PC-9 (cell line): ENCODE measurements around the gene CNTNAP2. TPM values are rescaled to one million over a fixed set of nuclear protein-coding genes. Genes with fewer than 3 reads are reported as not detected.
A peak's percentile ranks its signal among the peaks of the same experiment; 100 is the strongest.

Source experiments
- BruUV-seq: library from RNA; stranded (reverse); fragments of 400-500 nt; replicated peaks from 2 replicates; lab custom pipeline; 2021; lab: Mats Ljungman, UMichigan
- CTCF ChIA-PET: fragments of 300-600 bp; sonication (Branson Sonifier 250); formaldehyde crosslinking; loops from one replicate; lab custom pipeline; 2022; ENCODE audit warnings: antibody characterized with exemption; lab: Charles Lee
- POLR2A ChIA-PET: fragments of 300-600 bp; sonication (Branson Sonifier 250); formaldehyde crosslinking; loops from one replicate; lab custom pipeline; 2022; ENCODE audit warnings: antibody characterized with exemption; ENCODE audit not compliant: unreplicated experiment; lab: Charles Lee
- DNase-seq, 2 experiments: peaks; one replicate each; pipeline versions ENCODE4 v3.0.0 to v3.0.0-alpha.2; 2015 to 2022; ENCODE audit warnings: mixed read lengths in 1 of 2
- H2AFZ ChIP-seq: fragments of 200-600 bp; sonication (generic); 2 replicates; pipeline ENCODE4 v1.8.1; 2017; ENCODE audit warnings: antibody characterized with exemption
- H3F3A ChIP-seq: fragments of 200-600 bp; sonication (generic); 2 replicates; pipeline ENCODE4 v1.8.1; 2017; ENCODE audit warnings: antibody characterized with exemption, mild to moderate bottlenecking, low read depth; ENCODE audit not compliant: insufficient read depth
- H3K27ac ChIP-seq: fragments of 200-600 bp; sonication (generic); 2 replicates; pipeline ENCODE4 v1.6.1; 2016; ENCODE audit warnings: mixed run types
- H3K27me3 ChIP-seq: fragments of 200-600 bp; sonication (generic); 2 replicates; pipeline ENCODE4 v1.6.1; 2016; ENCODE audit warnings: low read depth, mixed run types; ENCODE audit not compliant: insufficient read depth
- H3K36me3 ChIP-seq: fragments of 200-600 bp; sonication (generic); 2 replicates; pipeline ENCODE4 v1.6.1; 2016; ENCODE audit warnings: low read depth, mixed run types
- H3K4me1 ChIP-seq: fragments of 200-600 bp; sonication (generic); replicated peaks from 2 replicates; pipeline ENCODE4 v1.6.1; 2016; ENCODE audit warnings: mixed run types; ENCODE audit not compliant: insufficient read depth
- H3K4me2 ChIP-seq: fragments of 200-600 bp; sonication (generic); 2 replicates; pipeline ENCODE4 v1.6.1; 2017; ENCODE audit warnings: mixed run types
- H3K4me3 ChIP-seq: fragments of 200-600 bp; sonication (generic); 2 replicates; pipeline ENCODE4 v1.6.1; 2016; ENCODE audit warnings: mixed run types
- H3K79me2 ChIP-seq: fragments of 200-600 bp; sonication (generic); 2 replicates; pipeline ENCODE4 v1.6.1; 2017; ENCODE audit warnings: low read depth, mixed run types
- H3K9me2 ChIP-seq: fragments of 200-600 bp; sonication (generic); 2 replicates; pipeline ENCODE4 v1.8.1; 2017; ENCODE audit warnings: mild to moderate bottlenecking; ENCODE audit not compliant: insufficient read depth
- H3K9me3 ChIP-seq: fragments of 200-600 bp; sonication (generic); 2 replicates; pipeline ENCODE4 v1.8.1; 2016; ENCODE audit warnings: low read depth; ENCODE audit not compliant: insufficient read depth
- H4K20me1 ChIP-seq: fragments of 200-600 bp; sonication (generic); 2 replicates; pipeline ENCODE4 v1.8.1; 2017; ENCODE audit not compliant: insufficient read depth
- CTCF ChIP-seq: fragments of 200-600 bp; sonication (generic); conservative IDR thresholded peaks from 2 replicates; pipeline ENCODE4 v1.6.1; 2017; ENCODE audit warnings: mixed run types, antibody characterized with exemption, mild to moderate bottlenecking, moderate library complexity
- EZH2 ChIP-seq: fragments of 200-600 bp; sonication (generic); IDR thresholded peaks from 2 replicates; pipeline ENCODE4 v1.8.0; 2017; ENCODE audit warnings: antibody characterized with exemption, low read depth
- intact Hi-C: fragments of 100-400 bp; cut with micrococcal nuclease; formaldehyde crosslinking; loops from one replicate; pipeline ENCODE4 v1.10.0; 2022; ENCODE audit not compliant: unreplicated experiment
- total RNA-seq: library from RNA; stranded (reverse); gene quantifications from 2 replicates; pipeline ENCODE4 v1.2.3, GENCODE V29; 2021

CNTNAP2 gene
- total RNA-seq, 1 experiment from 2014 or later: not detected

GRCh38 chr7:147193476-147193875, 1076.9 kb downstream of the CNTNAP2 start:
- Histone ChIP-seq H3F3A (no peaks in the 10 kb centered on the region; the same call in 1 of the 2 replicates), H4K20me1 (no peaks in the 10 kb centered on the region), H3K9me2 (no peaks in the 10 kb centered on the region; the same call in 1 of the 2 replicates), H3K27ac (no peak overlapping the region), H3K79me2 (no peaks in the 10 kb centered on the region), H2AFZ (no peak overlapping the region), H3K27me3 (no peaks in the 10 kb centered on the region), H3K36me3 (no peaks in the 10 kb centered on the region), H3K4me3 (no peak overlapping the region), H3K4me1 (0 out of 2 replicates have a peak, but pooled peaks cover 6% of the 10 kb centered on the region), H3K9me3 (no peaks in the 10 kb centered on the region; the same call in 1 of the 2 replicates), H3K4me2 (no peak overlapping the region)
- no peak for DNase-seq
- intact Hi-C loops: no loop called here
- no TSS peak for BruUV-seq
- POLR2A ChIA-PET: no interaction called here
- no peak for TF ChIP-seq CTCF
- no peak for TF ChIP-seq EZH2
- CTCF ChIA-PET: no interaction called here

DNA sequence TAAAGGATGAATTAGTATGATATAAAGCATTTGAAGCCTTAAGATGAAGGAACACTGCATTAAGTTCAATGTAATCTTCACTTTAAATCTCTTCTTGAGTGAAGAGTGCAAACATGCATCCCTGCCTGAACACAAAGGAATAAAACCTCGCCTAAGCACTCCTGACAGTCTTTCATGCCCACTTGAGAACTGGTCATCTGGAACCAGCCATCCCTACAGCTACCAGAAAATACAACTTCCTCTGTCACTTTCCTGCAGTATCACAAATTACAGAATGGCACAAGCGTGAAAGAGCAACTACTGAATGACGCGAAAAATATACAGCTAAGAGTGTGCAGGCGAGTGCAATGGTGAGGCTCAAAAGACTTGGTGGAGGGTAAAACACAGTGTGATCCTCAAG, 1079.9 kb downstream of the CNTNAP2 start:
- Histone ChIP-seq H3K27me3 (no peaks in the 10 kb centered on the region), H3K4me3 (peak overlapping the region; percentile 55; the same call in 1 of the 2 replicates), H3K4me2 (peak overlapping the region; percentile 80), H3K9me3 (no peaks in the 10 kb centered on the region; the same call in 1 of the 2 replicates), H4K20me1 (no peaks in the 10 kb centered on the region; the same call in 1 of the 2 replicates), H3K4me1 (0 out of 2 replicates have a peak, but pooled peaks cover 6% of the 10 kb centered on the region), H3F3A (no peaks in the 10 kb centered on the region; the same call in 1 of the 2 replicates), H3K27ac (no peak overlapping the region), H3K9me2 (no peaks in the 10 kb centered on the region; the same call in 1 of the 2 replicates), H2AFZ (peak overlapping the region; percentile 86), H3K36me3 (no peaks in the 10 kb centered on the region), H3K79me2 (no peaks in the 10 kb centered on the region)
- no TSS peak for BruUV-seq
- intact Hi-C loops: no loop called here
- POLR2A ChIA-PET: no interaction called here
- CTCF ChIA-PET: no interaction called here
- TF ChIP-seq CTCF (no peak), EZH2 (no peak)
- DNase-seq: no peak

- ChIA-PET POLR2A (no interaction called here), CTCF (no interaction called here)
- Histone ChIP-seq H3K9me2 (no peaks in the 10 kb centered on the region; the same call in 1 of the 2 replicates), H3K27me3 (no peaks in the 10 kb centered on the region), H3K4me2 (peak overlapping the region; percentile 80), H2AFZ (peak overlapping the region; percentile 86), H3K4me1 (0 out of 2 replicates have a peak, but pooled peaks cover 6% of the 10 kb centered on the region), H4K20me1 (no peaks in the 10 kb centered on the region; the same call in 1 of the 2 replicates), H3K79me2 (no peaks in the 10 kb centered on the region), H3F3A (no peaks in the 10 kb centered on the region; the same call in 1 of the 2 replicates), H3K27ac (no peak overlapping the region), H3K36me3 (no peaks in the 10 kb centered on the region), H3K4me3 (peak overlapping the region; percentile 55), H3K9me3 (no peaks in the 10 kb centered on the region; the same call in 1 of the 2 replicates)
- intact Hi-C loops: no loop called here
- TF ChIP-seq EZH2 (no peak), CTCF (no peak)
- no TSS peak for BruUV-seq
- no peak for DNase-seq
Observed at GRCh38 chr7:147197006-147197405, 1080.4 kb downstream of the CNTNAP2 start.
